ENCODE results near the gene DOCK3.

Gene DOCK3

GRCh38 chr3:51024765-51025632, 350.3 kb downstream of the DOCK3 start:
- no peak for TF ChIP-seq CTCF (IDR thresholded peaks at IDR 0.05)

- TF ChIP-seq CTCF (IDR thresholded peaks at IDR 0.05): no peak
Observed at GRCh38 chr3:51031666-51032065, 356.9 kb downstream of the DOCK3 start.

DNA sequence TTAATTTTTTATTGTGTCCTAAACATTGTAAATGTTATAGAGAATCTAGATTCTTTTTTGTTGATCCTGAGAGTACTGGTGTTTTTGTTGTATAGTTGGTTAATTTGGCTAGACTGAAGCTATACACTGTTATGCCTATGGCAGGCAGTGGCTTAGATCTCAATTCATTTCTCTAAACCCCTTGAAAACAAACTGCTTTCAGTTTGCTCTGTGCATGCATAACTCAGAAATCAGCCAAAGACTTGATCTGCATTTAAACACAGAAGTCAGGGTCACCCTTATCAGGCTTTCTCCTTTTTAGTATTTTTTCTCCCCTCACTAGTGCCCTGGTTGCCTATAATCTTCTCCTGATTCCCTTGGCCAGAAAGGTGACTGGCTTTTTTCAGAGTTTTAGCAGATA, 360.9 kb downstream of the DOCK3 start:
- TF ChIP-seq CTCF (IDR thresholded peaks at IDR 0.05): no peak

DNA sequence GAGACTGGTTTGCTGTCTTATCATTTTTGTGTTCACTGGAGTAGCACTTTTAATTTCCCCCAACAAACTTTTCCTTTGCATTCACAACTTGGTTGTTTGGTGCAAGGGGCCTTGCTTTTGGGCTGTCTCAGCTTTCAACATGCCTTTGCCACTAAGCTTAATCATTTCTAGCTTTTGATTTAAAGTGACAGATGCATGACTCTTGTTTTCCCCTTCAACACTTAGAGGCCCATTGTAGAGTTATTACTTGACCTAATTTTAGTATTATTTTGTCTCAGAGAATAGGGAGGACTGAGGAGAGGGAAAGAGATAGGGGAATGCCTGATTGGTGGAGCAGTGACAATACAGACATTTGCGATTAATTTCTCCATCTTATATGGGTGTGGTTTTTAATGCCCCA, 370.3 kb downstream of the DOCK3 start:
- no peak for TF ChIP-seq CTCF (IDR thresholded peaks at IDR 0.05)

GRCh38 chr3:51052562-51052961, 377.8 kb downstream of the DOCK3 start:
- TF ChIP-seq CTCF (IDR thresholded peaks at IDR 0.05): no peak

GRCh38 chr3:51057121-51057520, 382.4 kb downstream of the DOCK3 start:
- TF ChIP-seq CTCF (IDR thresholded peaks at IDR 0.05): no peak

GRCh38 chr3:51063053-51063452, 388.3 kb downstream of the DOCK3 start:
- TF ChIP-seq CTCF (IDR thresholded peaks at IDR 0.05): no peak
